Fibroblast of skin of left quadriceps (primary cell): ENCODE data around the gene MPIG6B.

ENCODE experiments used
- DNase-seq, 2 experiments: peaks; one replicate each; pipeline ENCODE4 v3.0.0-alpha.2; 2013; ENCODE audit warnings: low read depth in 2 of 2

MPIG6B gene, protein sequence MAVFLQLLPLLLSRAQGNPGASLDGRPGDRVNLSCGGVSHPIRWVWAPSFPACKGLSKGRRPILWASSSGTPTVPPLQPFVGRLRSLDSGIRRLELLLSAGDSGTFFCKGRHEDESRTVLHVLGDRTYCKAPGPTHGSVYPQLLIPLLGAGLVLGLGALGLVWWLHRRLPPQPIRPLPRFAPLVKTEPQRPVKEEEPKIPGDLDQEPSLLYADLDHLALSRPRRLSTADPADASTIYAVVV

DNA sequence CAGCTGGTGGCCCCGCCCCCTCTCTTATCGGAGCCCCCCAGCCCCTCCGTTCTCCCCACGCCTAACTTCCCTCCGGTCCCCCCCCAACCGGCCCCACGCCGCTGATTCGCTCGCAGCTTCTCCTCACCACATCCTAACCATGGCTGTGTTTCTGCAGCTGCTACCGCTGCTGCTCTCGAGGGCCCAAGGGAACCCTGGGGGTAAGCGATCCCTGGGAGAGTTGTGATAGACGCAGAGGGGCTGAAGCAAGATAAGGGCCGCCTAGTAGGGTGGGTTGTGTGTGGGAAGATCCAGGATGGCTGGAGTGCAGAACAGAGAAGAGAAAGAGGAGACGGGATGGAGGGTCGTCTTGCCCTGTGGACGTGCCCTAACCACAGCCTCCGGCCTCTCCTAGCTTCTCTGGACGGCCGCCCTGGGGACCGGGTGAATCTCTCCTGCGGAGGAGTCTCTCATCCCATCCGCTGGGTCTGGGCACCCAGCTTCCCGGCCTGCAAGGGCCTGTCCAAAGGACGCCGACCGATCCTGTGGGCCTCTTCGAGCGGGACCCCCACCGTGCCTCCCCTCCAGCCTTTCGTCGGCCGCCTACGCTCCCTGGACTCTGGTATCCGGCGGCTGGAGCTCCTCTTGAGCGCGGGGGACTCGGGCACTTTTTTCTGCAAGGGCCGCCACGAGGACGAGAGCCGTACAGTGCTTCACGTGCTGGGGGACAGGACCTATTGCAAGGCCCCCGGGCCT, at the start of gene MPIG6B:
TSS of gene MPIG6B (plus strand) at position 129 of the 735 bp plus-strand sequence. CDS start at position 140, 11 bp downstream.
- no peak for DNase-seq

DNA sequence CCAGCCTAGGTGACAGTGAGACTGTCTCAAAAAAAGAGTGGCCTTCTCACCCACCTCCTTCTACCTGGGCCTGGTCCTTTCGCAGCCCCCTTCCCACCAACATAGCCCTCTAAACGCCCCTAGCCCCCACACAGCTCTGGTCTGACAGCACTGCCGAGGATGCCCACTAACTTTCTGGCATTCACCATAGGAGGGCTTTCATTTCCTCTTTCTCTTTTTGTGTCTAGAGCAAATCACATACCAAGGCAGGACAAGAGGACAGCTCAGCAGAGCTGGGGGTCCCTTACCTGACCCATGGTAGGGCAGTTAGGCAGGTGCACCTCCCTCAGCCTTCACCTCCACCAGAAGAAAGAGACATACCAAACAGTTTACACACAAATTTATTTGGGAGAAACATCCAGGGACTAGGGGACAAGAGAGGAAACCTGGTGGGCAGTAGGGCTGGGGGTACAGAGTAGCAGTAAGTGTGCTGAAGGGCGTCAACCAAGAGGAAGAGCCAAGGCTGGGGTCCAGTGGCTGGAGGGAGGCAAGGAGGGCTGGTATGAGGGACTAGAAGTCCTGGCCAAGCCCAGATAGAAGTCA, 46.8 kb upstream of the MPIG6B start:
- no peak for DNase-seq

DNA sequence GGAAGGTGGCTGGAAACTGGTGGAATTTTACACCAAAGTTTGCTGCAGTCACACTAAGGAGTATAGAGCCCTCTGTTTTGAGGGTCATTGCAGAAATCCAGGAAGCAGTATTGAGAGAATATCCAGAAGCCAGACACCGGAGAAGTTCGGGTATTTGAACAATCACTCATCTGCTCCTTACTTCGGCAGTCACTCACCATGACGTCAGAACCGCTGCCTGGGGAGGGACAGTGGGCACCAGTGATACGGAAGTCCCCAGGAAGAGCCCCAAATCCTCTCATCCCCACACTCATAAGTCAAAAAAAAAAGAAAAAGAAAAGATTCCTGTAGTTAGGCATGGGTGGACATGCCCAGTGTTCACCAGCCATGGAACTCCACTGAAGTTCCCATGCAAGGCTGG, 46.3 kb upstream of the MPIG6B start:
- no peak for DNase-seq

DNA sequence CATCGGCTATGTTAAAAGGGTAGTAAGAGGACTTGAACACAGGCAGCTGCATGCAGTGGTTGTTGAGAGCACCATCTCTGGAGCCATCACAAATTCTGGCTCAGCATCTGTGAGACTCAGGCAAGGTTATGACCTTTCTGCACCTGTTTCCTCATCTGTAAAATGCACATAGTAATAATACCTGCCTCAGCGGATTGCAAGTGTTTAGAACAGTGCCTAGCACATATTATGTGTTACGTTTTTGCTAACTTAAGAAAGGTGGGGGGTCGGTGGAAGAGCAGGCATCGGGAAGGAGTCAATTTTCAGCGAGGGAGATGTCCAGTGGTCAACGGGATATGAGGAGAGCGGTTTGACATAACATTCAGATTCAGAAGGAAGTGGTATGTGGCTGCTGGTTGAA, 45.2 kb upstream of the MPIG6B start:
- no peak for DNase-seq

DNA sequence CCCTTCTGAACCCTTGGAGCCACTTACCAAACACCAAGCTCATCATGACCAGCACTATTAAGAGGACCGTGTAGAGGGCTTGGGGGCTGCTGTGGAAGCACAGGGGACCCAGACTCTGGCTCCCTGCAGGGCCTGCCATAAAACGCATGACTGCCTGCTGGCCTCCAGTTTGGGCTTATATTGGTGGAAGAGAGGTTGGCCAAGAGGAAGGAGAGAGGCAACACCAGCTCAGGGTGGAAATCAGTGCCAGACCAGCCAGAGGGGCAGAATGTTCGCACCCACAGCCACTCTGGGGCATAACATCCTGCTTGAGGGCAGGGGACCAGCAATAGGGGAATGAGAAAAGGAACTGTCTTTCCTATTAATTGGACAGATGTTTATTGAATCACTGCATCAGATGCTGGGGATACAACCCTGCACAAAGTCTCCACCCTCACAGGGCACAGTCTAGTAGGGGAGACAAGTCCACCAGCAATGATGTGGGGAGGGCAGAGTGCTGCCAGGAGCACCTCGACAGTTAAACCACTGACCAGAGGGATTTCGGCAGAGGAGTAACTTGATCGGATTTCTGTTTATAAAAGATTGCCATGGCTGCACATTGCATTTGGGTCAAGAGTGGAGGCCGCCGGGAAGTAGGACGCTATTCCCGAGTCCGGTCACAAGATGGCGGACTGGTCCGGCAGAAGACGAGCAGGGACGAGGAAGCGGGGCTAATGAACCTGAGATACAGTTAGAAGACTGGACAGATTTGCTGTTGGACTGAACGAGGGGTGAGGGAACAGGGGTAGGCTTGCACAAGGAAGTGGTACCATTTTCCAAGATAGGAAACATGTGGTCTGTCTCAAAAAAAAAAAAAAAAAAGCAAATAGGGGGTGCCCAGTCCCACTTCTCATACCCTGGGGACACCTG, 42.7 kb upstream of the MPIG6B start, which contains the start of gene LY6G5C:
TSS of gene LY6G5C (minus strand) at position 842 of the 909 bp plus-strand sequence. CDS start at position 148, 694 bp downstream.
- peak; percentile 61 to 62 for DNase-seq

DNA sequence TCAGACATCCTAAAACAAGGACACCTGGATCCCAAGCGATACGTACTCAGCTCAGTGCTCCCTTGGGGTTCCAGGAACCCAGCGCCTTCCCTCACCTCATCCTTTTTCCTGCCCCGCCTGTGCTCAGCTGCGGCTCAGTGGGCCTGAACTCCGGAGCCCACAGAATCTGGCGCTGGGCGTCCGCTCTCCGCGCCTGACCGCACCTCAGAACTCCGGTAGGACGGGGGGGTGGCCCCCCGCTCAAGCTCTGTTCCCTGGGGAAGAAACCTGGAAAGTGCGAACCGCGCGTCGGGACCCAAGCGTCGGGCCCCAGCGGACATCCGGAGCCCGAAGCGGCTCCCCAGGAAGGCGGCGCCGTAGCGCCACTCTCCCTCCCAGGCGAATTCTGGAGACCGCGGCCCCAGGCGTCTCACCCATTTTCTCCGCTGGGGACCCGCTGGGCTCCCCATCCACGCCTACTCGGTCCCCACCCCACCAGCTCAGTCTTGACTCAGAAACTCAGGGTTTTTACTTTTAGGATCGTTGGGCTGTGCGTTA, 42.0 kb upstream of the MPIG6B start:
- no peak for DNase-seq

DNA sequence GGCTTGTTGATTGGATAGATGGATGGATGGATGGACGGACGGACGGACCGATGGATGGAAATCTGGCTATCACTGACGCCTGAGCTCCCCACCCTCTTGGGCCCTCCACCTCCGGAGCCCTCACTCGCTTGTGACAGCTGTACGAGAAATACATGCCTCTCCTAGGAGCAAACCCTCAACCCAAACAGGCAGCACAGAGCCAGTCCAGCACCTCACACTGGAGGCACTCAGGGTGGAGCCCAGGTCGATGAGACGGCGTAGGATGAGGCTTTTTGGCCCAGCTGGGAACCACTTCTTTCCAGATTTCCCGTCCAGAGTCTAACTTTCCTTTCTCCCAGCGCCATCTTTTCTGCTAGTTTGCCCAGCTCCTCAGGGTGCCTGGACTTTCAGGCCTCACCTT, 39.6 kb upstream of the MPIG6B start:
- no peak for DNase-seq

DNA sequence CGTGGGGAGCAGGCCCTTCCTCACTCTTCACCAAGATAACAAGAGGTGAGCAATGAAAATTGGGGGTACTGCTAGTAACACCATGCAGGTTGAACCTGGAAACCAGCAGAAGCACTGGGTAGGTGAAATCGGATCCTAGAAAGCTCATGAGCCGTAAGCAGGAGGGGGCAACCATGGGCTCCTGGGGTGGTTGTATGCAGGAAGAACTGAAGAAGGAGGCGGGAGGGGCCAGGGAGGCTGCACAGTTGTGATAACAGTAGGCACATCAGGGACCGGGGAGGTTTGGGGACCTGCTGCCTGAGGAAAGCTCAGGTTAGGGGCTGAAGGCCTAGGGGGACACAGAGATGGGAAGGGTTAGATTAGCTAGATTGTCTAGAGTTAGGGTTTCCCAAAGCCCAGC, 36.7 kb upstream of the MPIG6B start:
- no peak for DNase-seq

DNA sequence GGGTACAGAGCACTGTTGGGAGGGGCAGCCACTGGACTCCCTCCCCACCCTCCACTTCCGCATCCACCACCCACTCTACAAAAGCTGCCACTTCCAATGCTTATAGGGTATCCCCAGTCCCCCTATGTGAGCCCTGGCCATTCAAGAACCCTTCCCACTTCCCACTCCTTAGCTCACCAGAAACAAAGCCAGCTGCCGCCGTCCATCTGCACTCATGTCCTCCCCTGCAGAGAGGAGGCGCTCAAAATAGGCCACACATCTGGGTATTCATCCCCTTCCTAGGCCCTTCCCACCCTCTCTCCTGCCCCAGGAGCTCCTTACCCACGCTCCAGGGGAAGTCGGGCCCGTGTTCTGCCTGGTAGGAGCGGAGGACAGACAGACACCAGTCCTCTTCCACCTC, 35.9 kb upstream of the MPIG6B start:
- DNase-seq = no peak

DNA sequence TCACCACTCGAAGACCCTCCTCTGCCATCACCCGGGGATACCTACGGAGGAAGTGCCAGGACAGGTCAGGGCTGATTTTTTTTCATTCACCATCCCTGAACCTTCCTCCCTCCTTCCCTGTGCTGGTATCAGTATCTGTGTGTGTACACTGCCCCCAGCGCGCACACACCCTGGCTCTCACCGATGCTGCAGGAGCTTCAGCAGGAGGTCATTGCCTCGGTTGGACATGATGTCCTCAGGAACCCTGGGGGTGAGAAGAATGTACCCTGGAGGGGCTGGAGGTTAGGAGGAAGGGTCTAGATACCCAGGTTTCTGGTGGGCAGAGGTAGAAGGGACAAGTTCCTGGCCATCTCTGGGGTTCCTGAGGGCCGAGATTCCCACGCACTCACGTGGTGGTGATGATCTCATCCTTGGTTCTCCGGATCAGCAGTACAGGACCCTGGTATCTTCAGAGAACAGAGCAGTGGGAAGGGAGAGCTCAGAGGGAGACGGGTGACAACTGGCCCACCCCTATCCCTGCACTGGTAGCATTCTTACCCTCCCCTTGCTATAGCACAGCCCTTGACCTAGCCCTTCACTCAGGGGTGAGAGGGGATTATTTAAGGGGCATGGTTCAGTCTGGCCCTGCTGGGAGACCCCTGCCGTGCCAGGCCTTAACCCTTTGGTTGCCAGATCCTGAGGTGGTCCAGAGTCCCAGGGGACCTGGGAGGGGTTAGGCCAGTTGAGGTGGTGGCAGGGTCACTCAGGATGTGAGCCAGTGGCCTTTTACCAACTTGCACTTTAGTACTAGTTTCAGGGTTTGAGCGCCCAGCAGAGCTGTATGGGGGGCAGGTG, 35.1 kb upstream of the MPIG6B start:
- no peak for DNase-seq

DNA sequence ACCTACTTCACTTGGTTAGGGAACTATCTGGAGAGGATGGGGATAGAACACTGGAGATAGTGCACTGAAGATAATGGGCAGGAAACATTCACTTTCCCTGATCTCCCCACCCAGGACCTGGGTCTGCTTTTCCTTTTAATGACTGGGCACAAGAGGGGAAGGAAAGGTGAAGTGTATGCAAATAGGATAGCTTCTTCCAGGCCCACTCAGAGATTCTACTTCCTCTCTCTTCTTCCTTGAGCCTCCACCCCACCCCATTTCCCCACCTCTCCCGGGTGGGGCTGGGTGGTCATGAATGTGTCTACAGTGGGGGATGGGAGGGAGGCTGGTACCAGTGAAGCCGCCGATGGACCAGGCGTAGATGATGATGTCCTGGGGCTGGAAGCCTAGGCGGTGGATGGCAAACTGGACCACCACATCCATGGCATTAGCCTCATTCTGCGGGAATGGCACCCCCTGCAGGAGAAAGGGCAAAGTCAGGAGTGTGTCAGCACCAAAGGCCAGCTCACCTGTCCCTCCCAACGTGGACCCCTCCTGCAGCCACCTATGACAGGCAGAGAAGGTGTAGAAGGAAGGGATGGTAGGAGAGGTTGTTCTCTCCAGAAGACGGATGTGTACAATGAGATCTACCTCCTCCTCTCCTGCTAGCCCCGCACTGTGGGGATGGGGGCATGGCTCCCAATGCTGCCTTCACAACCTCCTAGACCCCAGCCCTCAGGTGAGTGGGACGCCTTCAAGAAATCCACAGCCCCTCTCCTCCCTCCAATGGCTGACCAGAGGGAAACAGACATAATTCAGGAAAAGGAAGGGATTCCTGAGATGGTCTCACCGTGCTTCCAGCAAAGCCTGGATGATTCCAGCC, 33.7 kb upstream of the MPIG6B start:
- no peak for DNase-seq

DNA sequence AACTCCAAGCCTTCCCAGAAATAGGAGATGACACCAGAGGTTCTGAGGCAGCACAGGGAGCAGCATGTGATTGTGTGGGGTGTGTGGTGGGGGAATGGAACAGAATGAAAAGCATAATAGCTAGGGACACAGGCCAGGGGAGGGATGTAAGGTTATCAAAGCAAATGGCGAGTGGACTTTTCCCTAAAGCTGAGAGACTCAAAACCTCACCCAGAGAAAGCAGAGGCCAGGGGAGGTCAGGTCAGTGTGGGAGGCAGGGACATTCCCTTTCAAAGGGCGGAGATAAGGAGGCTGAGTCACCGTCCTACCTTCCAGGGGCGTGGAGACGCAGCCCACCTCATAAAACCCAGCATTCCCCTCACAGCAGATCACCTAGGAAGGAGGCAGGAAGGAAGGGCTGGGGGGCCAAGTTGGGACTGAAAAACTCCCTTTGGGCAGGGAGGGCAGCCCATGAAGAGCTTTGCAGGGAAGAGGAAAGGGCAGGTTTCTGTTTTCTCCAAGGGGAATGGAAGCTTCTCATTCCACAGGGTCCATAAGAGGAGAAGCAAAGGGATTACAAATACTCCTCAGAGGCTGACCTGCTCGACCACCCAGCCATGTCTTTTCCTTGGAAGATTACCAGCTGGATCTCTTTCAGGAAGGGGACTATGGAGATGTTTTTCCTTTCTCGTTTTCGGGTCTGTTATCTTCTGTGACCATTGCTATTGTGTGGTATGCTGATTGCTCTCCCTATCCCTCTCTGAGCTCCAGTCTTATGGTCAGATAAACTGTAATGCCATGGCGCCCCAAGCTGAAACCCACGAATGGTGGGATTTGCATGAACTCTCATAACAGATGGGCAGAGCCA, 32.7 kb upstream of the MPIG6B start:
- no peak for DNase-seq

DNA sequence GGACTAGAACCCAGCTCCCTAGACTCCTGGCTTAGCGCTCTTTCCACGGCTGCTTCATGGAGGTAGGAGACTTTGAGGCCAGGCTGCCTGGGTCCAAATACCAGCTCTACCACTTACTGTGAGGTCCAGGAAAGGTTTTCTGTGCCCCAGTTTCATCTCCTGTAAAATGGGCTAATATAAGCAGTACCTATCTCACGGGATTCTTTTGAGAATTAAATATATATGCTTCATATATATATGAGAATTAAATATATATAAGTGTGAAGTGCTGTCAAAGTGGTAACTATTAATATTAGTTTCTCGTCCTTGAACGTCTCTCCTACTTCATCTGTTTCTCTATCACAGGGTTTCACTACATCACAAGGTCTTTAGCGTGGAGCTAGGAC, 32.1 kb upstream of the MPIG6B start:
- no peak for DNase-seq

DNA sequence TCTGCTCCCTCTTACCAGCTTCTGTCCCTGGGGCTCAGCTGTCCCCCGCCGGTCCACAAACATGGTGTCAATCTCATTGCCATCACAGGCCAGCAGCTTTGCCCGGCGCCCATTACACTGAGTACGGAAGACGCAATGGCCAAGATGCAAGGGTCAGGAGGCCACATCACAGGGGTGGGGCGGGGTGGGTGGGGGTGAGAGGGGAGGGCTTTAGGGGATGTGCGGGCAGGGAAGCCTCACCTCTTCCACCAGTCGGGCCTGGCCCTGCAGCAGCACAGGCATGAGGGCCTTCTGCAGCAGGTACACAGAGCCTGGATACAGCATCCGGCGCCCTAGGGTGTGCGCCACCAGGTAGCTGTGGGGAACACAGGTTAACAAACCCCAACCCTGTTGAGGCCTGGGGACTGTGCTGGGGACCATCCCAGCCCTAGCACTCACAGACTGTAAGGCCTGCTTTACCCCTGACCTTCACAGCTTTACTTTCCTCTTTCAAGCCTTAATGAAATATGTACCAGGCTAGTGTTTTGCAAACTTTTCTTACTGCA, 31.5 kb upstream of the MPIG6B start:
- no peak for DNase-seq

DNA sequence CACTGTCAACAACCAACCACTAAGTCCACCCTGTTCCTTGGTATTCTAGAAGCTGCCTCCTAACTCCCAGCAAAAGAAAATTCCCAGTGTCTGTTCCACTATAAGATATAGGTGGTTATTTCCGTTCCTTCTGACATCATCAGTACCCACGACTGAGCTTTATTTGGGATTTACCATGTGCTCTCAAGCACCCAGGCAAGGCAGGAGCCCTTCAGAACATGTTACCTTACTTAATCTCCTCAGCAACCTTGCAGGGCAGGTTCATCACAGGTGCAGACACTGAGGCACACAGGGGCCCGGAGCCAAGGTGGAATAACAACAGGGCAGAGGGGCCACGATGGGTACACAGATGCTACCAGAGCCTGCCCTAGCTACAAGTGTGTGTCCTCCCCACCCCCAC, 30.8 kb upstream of the MPIG6B start:
- DNase-seq = no peak

DNA sequence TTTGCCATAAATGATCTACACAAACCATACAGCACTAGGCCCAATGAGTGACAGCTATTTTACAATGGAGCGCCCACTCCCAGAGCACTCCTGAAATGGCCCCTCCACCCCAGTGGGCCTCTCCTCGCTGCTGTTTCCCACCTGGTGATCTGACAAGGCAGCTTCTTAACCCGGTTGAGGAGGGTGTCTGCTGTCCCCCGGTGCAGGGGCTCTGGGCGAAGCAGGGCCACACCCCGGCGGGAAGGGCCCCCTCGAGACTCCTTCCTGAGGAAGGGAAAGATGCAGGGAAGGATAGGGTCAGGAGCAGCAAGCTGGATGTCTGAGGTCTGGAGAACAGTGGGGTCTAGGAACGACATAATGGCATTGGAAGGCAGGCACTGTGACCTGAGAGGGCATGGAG, 30.3 kb upstream of the MPIG6B start:
- DNase-seq = no peak

DNA sequence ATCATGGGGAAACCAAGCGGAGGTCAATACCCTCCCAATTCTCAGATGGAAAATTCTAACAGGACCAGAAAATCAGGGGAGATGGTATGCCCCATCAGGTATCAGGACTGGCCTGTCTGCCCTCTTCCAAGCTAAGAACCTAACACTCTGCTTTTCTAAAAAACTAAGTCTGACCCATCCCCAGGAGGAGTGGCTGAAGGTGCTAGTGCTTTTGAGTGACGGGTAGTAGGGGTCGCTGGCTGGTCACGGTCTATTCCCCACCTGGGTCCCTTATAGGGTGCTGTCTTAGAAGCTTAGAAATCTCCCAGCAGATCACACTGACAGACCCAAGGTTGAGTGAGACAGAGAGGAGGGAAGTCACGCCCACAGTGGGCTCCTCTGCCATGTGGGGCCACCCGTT, 29.6 kb upstream of the MPIG6B start:
- no peak for DNase-seq

DNA sequence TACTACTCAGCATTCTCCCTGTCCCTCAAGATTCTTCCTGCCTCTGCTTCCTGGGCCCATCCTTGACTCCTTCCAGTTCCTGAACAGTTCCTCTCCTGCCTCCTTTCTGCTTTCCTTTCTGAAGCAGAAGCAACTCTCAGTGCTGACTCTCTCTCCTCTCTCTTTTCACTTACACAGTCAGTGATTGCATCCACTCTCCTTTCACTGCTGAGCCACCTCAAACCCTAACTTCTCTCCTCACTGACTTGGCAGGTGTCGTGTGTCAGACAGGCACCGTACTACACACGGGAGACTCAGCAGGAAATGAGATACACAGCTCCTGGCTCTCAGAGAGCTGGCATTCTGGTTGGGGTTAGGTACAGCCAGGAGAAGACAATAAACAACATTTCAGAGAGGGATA, 25.6 kb upstream of the MPIG6B start:
- DNase-seq = no peak
